Neural crest cell (in vitro differentiated cells): Measurements from ENCODE around the gene GRM4. TPM values are rescaled to one million over a fixed set of nuclear protein-coding genes. Genes with fewer than 3 reads are reported as not detected.
"Not testable (repeated sequence)": the region's sequence is repeated elsewhere in the genome, so short reads cannot be mapped to it uniquely, and the experiment has no call there.

Experiments used
- DNase-seq: peaks from one replicate; pipeline ENCODE4 v3.0.0; 2021; ENCODE audit warnings: low read depth, mixed read lengths, low spot score
- H3K27ac Mint-ChIP-seq: one replicate; pipeline ENCODE4 v1.8.0; 2021; ENCODE audit warnings: mild to moderate bottlenecking, mixed read lengths; ENCODE audit not compliant: unreplicated experiment
- H3K27me3 Mint-ChIP-seq: 2 replicates; pipeline ENCODE4 v1.8.0; 2021; ENCODE audit warnings: low read depth, mild to moderate bottlenecking, mixed read lengths
- H3K36me3 Mint-ChIP-seq: 2 replicates; pipeline ENCODE4 v1.8.0; 2021; ENCODE audit warnings: low read depth, mild to moderate bottlenecking, mixed read lengths
- H3K4me1 Mint-ChIP-seq: 2 replicates; pipeline ENCODE4 v1.8.0; 2021; ENCODE audit warnings: mixed read lengths
- H3K4me3 Mint-ChIP-seq: one replicate; pipeline ENCODE4 v1.8.0; 2021; ENCODE audit warnings: mild to moderate bottlenecking, mixed read lengths
- H3K9me3 Mint-ChIP-seq: 2 replicates; pipeline ENCODE4 v1.8.0; 2021; ENCODE audit warnings: mixed read lengths
- CTCF ChIP-seq: fragments of 200-600 bp; sonication (generic); conservative IDR thresholded peaks from 2 replicates; pipeline ENCODE4 v1.5.0; 2021; ENCODE audit warnings: antibody characterized with exemption, mild to moderate bottlenecking
- total RNA-seq: library from RNA; stranded (reverse); gene quantifications from 2 replicates; pipeline ENCODE4 v1.2.1, GENCODE V29; 2021

GRM4 gene
- total RNA-seq, 1 donor from 2014 or later = not detected

- peaks cover 4% of the 10 kb centered on the region for H3K4me1 Mint-ChIP-seq
- H3K36me3 Mint-ChIP-seq = no peaks in the 10 kb centered on the region
- no peak overlapping the region for H3K27ac Mint-ChIP-seq
- DNase-seq = no peak
- peaks cover 10% of the 10 kb centered on the region for H3K27me3 Mint-ChIP-seq
- no peaks in the 10 kb centered on the region for H3K9me3 Mint-ChIP-seq
- TF ChIP-seq CTCF = no peak
- H3K4me3 Mint-ChIP-seq = no peak overlapping the region
Measured at GRCh38 chr6:34043359-34043758, 102.5 kb downstream of the GRM4 start.

- not testable (repeated sequence) for H3K27me3 Mint-ChIP-seq, H3K4me1 Mint-ChIP-seq, H3K36me3 Mint-ChIP-seq, H3K9me3 Mint-ChIP-seq, DNase-seq, H3K4me3 Mint-ChIP-seq
- H3K27ac Mint-ChIP-seq = peak overlapping the region; percentile 62
Measured at GRCh38 chr6:34041998-34042397, 103.9 kb downstream of the GRM4 start.

- Mint-ChIP-seq H3K4me3 (no peak overlapping the region), H3K27ac (no peak overlapping the region), H3K9me3 (no peaks in the 10 kb centered on the region), H3K4me1 (peaks cover 4% of the 10 kb centered on the region), H3K27me3 (peaks cover 2% of the 10 kb centered on the region), H3K36me3 (no peaks in the 10 kb centered on the region)
- no peak for DNase-seq
- TF ChIP-seq CTCF = no peak
Measured at GRCh38 chr6:34041385-34041784, 104.5 kb downstream of the GRM4 start.

- DNase-seq = no peak
- Mint-ChIP-seq H3K27ac (no peak overlapping the region), H3K4me1 (no peaks in the 10 kb centered on the region), H3K4me3 (no peak overlapping the region), H3K9me3 (no peaks in the 10 kb centered on the region), H3K36me3 (no peaks in the 10 kb centered on the region), H3K27me3 (no peaks in the 10 kb centered on the region)
- no peak for TF ChIP-seq CTCF
Measured at GRCh38 chr6:34039943-34040342, 105.9 kb downstream of the GRM4 start.

GRCh38 chr6:34037151-34037550, 108.7 kb downstream of the GRM4 start:
- no peak for TF ChIP-seq CTCF
- Mint-ChIP-seq H3K27me3 (no peaks in the 10 kb centered on the region), H3K4me1 (no peaks in the 10 kb centered on the region), H3K36me3 (no peaks in the 10 kb centered on the region), H3K4me3 (no peak overlapping the region), H3K27ac (no peak overlapping the region), H3K9me3 (no peaks in the 10 kb centered on the region)
- no peak for DNase-seq

- no peak overlapping the region for H3K27ac Mint-ChIP-seq
Measured at GRCh38 chr6:34036357-34037069, 109.4 kb downstream of the GRM4 start.

More at GRCh38 chr6:34036357-34037069, 109.4 kb downstream of the GRM4 start:
- no peak for TF ChIP-seq CTCF
- Mint-ChIP-seq H3K36me3 (no peaks in the 10 kb centered on the region), H3K4me3 (no peak overlapping the region), H3K4me1 (no peaks in the 10 kb centered on the region), H3K27me3 (no peaks in the 10 kb centered on the region), H3K9me3 (no peaks in the 10 kb centered on the region)
- no peak for DNase-seq
